ENCODE data around the gene HABP2.
A peak's percentile ranks its signal among the peaks of the same experiment; 100 is the strongest.

HABP2 gene

DNA sequence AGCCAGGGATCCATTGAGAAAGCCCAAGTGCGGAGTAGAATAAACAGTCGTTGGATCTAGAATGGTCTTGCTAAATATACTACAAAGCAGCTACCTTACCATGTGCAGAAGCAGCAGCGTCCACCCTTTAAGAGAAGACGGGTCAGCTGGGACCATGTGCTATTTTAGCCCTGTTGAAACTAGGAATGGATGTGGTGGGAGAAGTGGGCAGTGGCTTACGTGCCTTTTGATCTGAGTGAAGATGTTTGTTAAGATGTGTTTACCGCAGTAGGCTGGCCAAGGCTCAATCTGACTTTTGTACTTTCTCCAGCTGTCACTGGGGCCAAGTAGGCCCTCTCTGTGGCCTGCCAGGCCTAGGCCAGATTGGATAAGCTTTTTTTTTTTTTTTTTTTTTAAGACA lies 9.2 kb downstream of the HABP2 start:
- no peak for DNase-seq (ENCODE audit: insufficient read length)
- TF ChIP-seq POLR2AphosphoS5 (IDR thresholded peaks at IDR 0.05; ENCODE audit: low read depth, low read length) = no peak
- TF ChIP-seq POLR2A (IDR thresholded peaks at IDR 0.05; ENCODE audit: low read depth, low read length) = no peak
- TF ChIP-seq TAF1 (IDR thresholded peaks at IDR 0.05; ENCODE audit: borderline replicate concordance, low read depth, low read length) = no peak
- no peak for FAIRE-seq

DNA sequence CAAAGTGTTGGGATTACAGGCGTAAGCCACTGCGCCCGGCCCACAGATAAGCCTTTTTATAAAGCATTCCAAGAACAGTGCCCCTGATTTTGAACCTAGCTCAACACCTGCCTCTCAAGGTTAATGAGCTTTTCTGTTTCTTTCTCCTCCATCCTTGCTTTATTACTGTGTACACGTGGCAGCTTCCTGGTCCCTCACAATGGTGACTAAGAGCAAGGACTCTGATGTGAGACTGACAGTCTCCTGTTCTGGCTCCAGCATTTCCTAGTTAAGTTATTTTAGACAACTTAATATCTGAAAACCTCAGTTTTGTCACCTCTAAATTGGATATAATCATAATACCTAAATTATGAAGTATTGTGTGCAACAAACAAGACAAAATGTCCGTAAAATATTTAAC lies 9.9 kb downstream of the HABP2 start:
- DNase-seq (ENCODE audit: insufficient read length) = no peak
- no peak for TF ChIP-seq POLR2AphosphoS5 (IDR thresholded peaks at IDR 0.05; ENCODE audit: low read depth, low read length)
- no peak for TF ChIP-seq TAF1 (IDR thresholded peaks at IDR 0.05; ENCODE audit: borderline replicate concordance, low read depth, low read length)
- no peak for TF ChIP-seq POLR2A (IDR thresholded peaks at IDR 0.05; ENCODE audit: low read depth, low read length)
- FAIRE-seq = no peak

DNA sequence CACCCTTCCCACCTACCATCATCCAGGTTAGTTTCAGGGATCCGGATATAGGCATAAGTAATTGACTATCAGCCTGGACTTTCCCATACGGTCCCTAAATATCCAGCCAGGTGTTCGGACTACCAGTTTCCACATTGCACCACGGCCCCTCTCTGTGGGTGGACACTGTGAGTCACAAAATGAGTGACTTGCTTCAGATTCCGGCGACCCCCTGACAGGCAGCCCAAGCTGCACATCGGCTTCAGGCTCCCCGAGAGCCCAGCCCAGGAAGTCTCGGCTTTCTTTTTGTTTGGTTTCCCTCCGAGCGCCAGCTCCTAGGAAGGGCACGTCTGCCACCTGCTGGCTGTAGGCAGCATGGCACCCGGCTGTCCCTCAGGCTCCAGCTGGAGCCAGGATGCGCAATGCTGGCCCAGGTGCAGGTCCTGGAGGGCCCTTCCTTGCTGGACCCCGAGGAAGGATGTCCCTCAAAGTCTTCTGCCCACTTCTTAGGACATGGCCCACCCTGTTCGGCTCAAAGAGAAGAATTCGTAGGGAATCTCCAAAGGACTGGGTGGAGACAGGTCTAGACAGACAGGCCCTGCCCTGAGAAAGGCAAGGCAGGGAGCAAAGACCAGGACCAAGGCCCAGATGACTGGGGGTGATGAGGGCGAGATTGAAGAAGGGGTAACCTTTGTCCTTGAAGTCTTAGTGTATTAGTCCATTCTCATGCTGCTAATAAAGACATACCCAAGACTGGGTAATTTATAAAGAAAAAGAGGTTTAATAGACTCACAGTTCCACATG lies 10.6 kb downstream of the HABP2 start:
- TF ChIP-seq POLR2AphosphoS5 (IDR thresholded peaks at IDR 0.05; ENCODE audit: low read depth, low read length) (no peak), POLR2A (IDR thresholded peaks at IDR 0.05; ENCODE audit: low read depth, low read length) (no peak), TAF1 (IDR thresholded peaks at IDR 0.05; ENCODE audit: borderline replicate concordance, low read depth, low read length) (no peak)
- DNase-seq (ENCODE audit: insufficient read length) (peak; percentile 77), FAIRE-seq (peak; percentile 85)

DNA sequence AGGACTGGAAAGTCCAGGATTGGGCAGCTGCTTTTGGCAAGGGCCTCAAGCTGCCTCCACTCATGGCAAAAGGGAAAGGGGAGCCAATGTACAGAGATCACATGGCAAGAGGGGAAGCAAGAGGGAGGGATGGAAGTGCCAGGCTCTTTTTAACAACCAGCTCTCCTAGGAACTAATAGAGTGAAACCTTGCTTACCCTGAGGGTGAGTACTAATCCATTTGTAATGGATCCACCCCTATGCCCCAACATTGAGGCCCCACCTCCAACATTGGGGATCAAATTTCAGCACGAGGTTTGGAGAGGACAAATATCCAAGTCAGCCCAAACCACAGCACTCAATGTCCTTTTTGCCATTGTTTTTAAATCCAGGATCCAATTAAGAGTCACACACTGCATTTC lies 12.5 kb downstream of the HABP2 start:
- no peak for TF ChIP-seq TAF1 (IDR thresholded peaks at IDR 0.05; ENCODE audit: borderline replicate concordance, low read depth, low read length)
- no peak for TF ChIP-seq POLR2A (IDR thresholded peaks at IDR 0.05; ENCODE audit: low read depth, low read length)
- no peak for TF ChIP-seq POLR2AphosphoS5 (IDR thresholded peaks at IDR 0.05; ENCODE audit: low read depth, low read length)

DNA sequence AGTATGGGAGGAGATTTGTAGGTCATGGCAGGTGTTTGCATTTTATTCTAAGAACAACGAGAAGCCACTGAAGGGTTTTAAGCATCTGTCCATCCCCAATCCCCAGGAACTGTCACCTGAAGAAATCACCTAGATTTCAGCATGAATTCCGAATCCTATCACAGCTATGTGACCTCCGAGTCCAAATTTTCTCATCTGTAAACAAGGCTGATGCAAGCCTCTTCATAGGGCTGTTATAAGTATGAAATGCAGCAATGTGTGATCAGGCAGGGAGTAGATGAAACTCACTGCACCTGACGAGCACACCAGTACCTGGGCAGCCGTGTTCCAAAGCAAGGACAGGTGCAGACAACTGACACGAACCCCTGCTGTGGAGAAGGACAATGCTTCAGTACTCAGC lies 14.0 kb downstream of the HABP2 start:
- FAIRE-seq = no peak
- DNase-seq (ENCODE audit: insufficient read length) = no peak
- TF ChIP-seq TAF1 (IDR thresholded peaks at IDR 0.05; ENCODE audit: borderline replicate concordance, low read depth, low read length) (no peak), POLR2A (IDR thresholded peaks at IDR 0.05; ENCODE audit: low read depth, low read length) (no peak), POLR2AphosphoS5 (IDR thresholded peaks at IDR 0.05; ENCODE audit: low read depth, low read length) (no peak)

More for the DNA sequence above, 12.5 kb downstream of the HABP2 start:
- FAIRE-seq (no peak), DNase-seq (ENCODE audit: insufficient read length) (no peak)

DNA sequence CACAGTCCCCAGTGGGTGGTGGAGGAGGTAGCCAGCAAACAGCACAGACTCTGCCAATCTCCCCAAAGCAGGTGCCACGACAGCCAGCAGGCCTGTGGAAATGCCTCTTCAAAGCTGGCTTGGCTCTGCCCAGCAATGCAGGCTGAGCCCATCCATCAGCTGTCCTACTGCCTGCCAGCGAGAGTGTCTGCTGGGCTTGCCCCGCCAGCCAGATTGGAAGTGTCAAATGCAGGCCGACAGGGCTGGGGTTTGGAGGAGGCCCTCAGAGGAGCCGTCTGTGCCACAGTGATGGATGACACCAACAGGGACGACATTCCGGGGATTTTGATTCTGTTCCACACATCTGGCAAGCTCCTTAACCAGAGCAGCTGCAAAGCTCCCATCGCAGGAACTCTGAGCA lies 16.7 kb downstream of the HABP2 start:
- DNase-seq (ENCODE audit: insufficient read length) (no peak), FAIRE-seq (no peak)
- TF ChIP-seq TAF1 (IDR thresholded peaks at IDR 0.05; ENCODE audit: borderline replicate concordance, low read depth, low read length) (no peak), POLR2AphosphoS5 (IDR thresholded peaks at IDR 0.05; ENCODE audit: low read depth, low read length) (no peak), POLR2A (IDR thresholded peaks at IDR 0.05; ENCODE audit: low read depth, low read length) (no peak)

DNA sequence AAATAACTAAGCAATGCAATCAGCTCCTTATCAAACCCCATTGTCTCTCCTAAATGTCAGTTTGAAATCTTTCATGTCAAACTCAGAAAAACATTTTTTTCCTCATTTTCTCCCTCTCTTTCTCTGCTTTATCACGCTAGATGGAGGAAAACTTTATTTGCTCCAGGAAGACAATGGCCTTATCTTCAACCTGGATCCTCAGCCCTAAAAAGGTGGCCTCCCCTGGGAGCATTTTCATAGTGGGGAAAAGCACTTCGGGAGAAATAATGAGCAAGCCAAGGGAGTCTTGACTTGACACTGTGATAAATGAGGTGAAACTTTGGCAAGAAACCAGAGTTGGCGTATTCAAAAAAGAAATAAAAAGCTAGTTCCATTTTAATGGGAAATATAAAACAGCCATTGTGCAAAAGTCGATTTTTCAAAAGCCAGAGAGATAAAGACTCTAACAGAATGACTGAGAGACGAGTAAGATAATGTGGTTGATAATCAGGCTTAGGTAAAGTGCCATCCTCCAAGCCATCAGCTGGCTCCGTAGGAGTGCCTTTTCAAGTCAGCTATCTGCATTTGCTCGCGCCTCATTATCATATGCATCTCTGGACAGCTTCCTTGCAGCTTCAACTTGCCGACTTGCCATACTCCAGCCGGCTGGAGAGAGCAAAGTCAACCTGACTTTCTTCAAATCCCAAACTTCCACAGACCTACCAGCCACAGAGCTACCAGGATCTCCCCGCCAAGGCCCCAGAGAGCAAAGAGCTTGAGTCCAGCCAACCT lies 19.9 kb downstream of the HABP2 start:
- TF ChIP-seq POLR2A (IDR thresholded peaks at IDR 0.05; ENCODE audit: low read depth, low read length) (no peak), TAF1 (IDR thresholded peaks at IDR 0.05; ENCODE audit: borderline replicate concordance, low read depth, low read length) (no peak), POLR2AphosphoS5 (IDR thresholded peaks at IDR 0.05; ENCODE audit: low read depth, low read length) (no peak)
- DNase-seq (ENCODE audit: insufficient read length) = no peak
- FAIRE-seq = no peak

DNA sequence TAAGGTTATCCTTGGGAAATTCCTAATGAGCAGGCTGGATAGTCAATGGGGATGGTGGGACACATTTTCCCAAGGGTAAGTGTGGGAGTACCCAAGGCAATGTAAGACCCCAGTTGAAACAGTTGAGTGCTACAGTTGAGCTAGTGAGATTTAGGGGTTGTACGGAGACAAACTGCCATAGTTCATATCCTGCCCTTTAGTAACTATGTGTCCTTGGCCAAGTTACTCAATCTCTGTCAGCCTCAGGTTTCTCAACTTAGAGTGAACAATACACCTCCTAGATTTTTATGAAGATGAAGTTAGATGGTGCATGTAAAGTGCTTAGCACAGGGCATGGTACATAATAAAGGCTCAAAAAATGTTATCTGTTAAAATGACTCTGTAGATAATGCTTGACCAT lies 20.5 kb downstream of the HABP2 start:
- no peak for DNase-seq (ENCODE audit: insufficient read length)
- TF ChIP-seq POLR2A (IDR thresholded peaks at IDR 0.05; ENCODE audit: low read depth, low read length) (no peak), TAF1 (IDR thresholded peaks at IDR 0.05; ENCODE audit: borderline replicate concordance, low read depth, low read length) (no peak), POLR2AphosphoS5 (IDR thresholded peaks at IDR 0.05; ENCODE audit: low read depth, low read length) (no peak)
- no peak for FAIRE-seq

DNA sequence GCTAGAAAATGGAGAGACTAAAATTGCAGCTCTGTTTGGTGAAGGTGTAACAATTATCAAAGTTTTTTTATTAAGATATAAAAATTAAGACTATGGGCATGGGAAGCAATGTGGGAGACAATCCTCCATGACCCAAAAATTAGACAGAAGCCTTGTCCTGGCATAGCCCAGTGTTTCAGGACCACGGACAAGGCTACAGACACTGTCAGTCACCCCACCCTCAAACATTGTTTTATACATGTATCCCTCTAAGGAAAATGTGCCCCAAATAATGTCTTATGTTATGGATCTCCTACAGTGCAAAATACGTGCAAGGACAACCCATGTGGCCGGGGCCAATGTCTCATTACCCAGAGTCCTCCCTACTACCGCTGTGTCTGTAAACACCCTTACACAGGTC lies 24.0 kb downstream of the HABP2 start:
- no peak for TF ChIP-seq POLR2A (IDR thresholded peaks at IDR 0.05; ENCODE audit: low read depth, low read length)
- no peak for TF ChIP-seq TAF1 (IDR thresholded peaks at IDR 0.05; ENCODE audit: borderline replicate concordance, low read depth, low read length)
- TF ChIP-seq POLR2AphosphoS5 (IDR thresholded peaks at IDR 0.05; ENCODE audit: low read depth, low read length) = no peak
- FAIRE-seq = no peak
- no peak for DNase-seq (ENCODE audit: insufficient read length)

DNA sequence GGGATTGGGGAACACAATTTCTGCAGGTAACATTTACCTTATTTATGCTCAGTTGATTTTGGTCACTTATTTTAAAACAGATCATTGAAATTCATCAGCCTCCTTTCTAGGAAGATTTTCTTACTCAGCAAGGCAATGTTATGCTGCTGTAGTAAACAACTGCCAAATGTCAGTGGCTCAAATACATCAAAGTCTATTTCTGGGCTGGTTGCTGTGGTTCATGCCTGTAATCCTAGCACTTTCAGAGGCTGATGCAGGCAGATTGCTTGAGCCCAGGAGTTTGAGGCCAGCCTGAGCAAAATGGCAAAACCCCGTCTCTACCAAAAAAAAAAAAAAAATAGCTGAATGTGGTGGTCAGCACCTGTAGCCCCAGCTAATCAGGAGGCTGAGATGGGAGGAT lies 25.9 kb downstream of the HABP2 start:
- FAIRE-seq (no peak), DNase-seq (ENCODE audit: insufficient read length) (no peak)
- TF ChIP-seq TAF1 (IDR thresholded peaks at IDR 0.05; ENCODE audit: borderline replicate concordance, low read depth, low read length) = no peak
- no peak for TF ChIP-seq POLR2A (IDR thresholded peaks at IDR 0.05; ENCODE audit: low read depth, low read length)
- no peak for TF ChIP-seq POLR2AphosphoS5 (IDR thresholded peaks at IDR 0.05; ENCODE audit: low read depth, low read length)

DNA sequence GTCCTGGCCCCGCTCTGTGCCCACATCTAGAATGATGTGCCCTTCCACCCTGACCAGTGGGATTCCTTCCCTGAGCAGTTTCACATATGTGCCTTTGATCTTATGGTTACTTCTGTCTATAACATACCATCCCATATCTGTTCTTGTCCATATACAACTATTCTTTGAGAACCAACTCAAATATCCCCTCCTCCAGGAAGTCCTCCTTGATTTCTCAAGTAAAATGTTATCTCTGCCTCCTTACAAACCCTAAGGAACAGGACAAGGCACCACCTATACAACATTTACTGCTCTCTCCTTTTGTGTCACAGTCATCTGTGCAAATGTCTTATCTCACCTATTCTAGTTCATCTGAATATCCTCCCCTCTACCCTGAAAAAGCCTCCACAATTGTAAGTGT lies 28.2 kb downstream of the HABP2 start:
- DNase-seq (ENCODE audit: insufficient read length) = no peak
- FAIRE-seq = no peak
- TF ChIP-seq TAF1 (IDR thresholded peaks at IDR 0.05; ENCODE audit: borderline replicate concordance, low read depth, low read length) = no peak
- no peak for TF ChIP-seq POLR2AphosphoS5 (IDR thresholded peaks at IDR 0.05; ENCODE audit: low read depth, low read length)
- no peak for TF ChIP-seq POLR2A (IDR thresholded peaks at IDR 0.05; ENCODE audit: low read depth, low read length)

DNA sequence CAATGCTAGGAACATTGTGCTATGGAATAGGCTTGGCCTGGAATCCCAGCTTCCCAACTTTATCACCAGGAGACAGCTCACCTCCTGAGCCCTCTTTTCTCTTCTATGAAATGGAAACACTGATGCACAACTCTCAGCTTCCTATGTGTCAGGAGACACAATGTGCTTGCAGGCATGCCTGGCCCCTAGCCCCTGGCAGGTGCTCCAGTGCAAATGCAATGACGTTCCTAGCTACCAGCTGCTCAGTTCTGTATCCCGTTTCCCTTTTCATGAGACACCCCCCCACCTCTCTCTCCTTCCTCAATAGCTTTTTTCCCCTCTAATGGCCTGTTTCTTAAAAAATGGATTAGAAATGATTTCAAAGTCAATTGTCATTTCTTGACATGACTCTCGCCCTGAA lies 30.7 kb downstream of the HABP2 start:
- DNase-seq (ENCODE audit: insufficient read length) = no peak
- FAIRE-seq = no peak
- TF ChIP-seq POLR2A (IDR thresholded peaks at IDR 0.05; ENCODE audit: low read depth, low read length) = no peak
- TF ChIP-seq POLR2AphosphoS5 (IDR thresholded peaks at IDR 0.05; ENCODE audit: low read depth, low read length) = no peak
- TF ChIP-seq TAF1 (IDR thresholded peaks at IDR 0.05; ENCODE audit: borderline replicate concordance, low read depth, low read length) = no peak
